HepG2 (cell line): ENCODE data around the gene ACSM6. TPM values are rescaled to one million over a fixed set of nuclear protein-coding genes. Genes with fewer than 3 reads are reported as not detected.

Experiments
- ATAC-seq: fragments of 200-7000 bp; cut with Tn5 transposase; 3 replicates; pipeline ENCODE4 v1.9.1; 2020; ENCODE audit warnings: mild to moderate bottlenecking, moderate library complexity
- BruUV-seq: library from RNA; stranded (reverse); fragments of 400-500 nt; replicated peaks from 2 replicates; lab custom pipeline; 2021; lab: Mats Ljungman, UMichigan
- CTCF ChIA-PET: fragments of 300-600 bp; formaldehyde crosslinking; extraction: SDS; loops from one replicate; lab custom pipeline; 2021; ENCODE audit warnings: low total read pairs, inconsistent platforms, low intra/inter-chr PET ratio; lab: Yijun Ruan, JAX
- POLR2A ChIA-PET: fragments of 350-600 bp; sonication (Branson Sonifier 250); formaldehyde crosslinking; loops from one replicate; lab custom pipeline; 2020; ENCODE audit warnings: antibody characterized with exemption, inconsistent platforms; lab: Yijun Ruan, JAX
- DNase-seq: peaks from one replicate; pipeline ENCODE4 v3.0.0-alpha.2; 2015; ENCODE audit warnings: low spot score
- FAIRE-seq: peaks from 3 replicates; lab custom pipeline; 2011; peaks lifted over from hg19 to GRCh38; lab: Jason Lieb, UNC
- H2AFZ ChIP-seq: one replicate; pipeline ENCODE4 v1.6.1; 2011; ENCODE audit warnings: low read length, inconsistent platforms
- H3K27ac ChIP-seq: fragments of 300-600 bp; 3 replicates; pipeline ENCODE4 v1.8.0; 2011; ENCODE audit warnings: mixed run types, mild to moderate bottlenecking, mixed read lengths, low read length, inconsistent platforms; ENCODE audit not compliant: insufficient read depth; ENCODE audit errors: extremely low read length
- H3K27me3 ChIP-seq, 2 experiments: fragments of 200-600 bp in 1 of 2; 2 replicates in 1 of 2; 3 replicates in 1 of 2; pipeline versions ENCODE4 v1.6.0 to v1.8.0; 2011; ENCODE audit warnings: low read length in 2 of 2, mild to moderate bottlenecking in 2 of 2, moderate library complexity in 2 of 2, inconsistent platforms in 1 of 2; ENCODE audit not compliant: insufficient read depth in 2 of 2, control insufficient read depth in 1 of 2
- H3K36me3 ChIP-seq, 2 experiments: fragments of 200-600 bp in 1 of 2; replicated peaks in 1 of 2; 2 replicates in 1 of 2; 3 replicates in 1 of 2; pipeline versions ENCODE4 v1.5.1 to v1.8.0; 2011; ENCODE audit warnings: low read length in 2 of 2, inconsistent platforms in 1 of 2; ENCODE audit not compliant: insufficient read depth in 2 of 2, control insufficient read depth in 1 of 2
- H3K4me1 ChIP-seq: 2 replicates; pipeline ENCODE4 v1.5.1; 2012; ENCODE audit warnings: low read length, inconsistent platforms; ENCODE audit not compliant: insufficient read depth
- H3K4me2 ChIP-seq: 2 replicates; pipeline ENCODE4 v1.6.0; 2011; ENCODE audit warnings: low read depth, low read length, inconsistent platforms
- H3K4me3 ChIP-seq, 3 experiments: fragments of 200-600 bp in 1 of 3; sonication (generic), shearing (Covaris generic) in 1 of 3; replicated peaks in 1 of 3; 2 replicates each; pipeline ENCODE4 v1.5.1; 2011 to 2016; ENCODE audit warnings: low read length in 3 of 3, inconsistent platforms in 2 of 3, low read depth in 2 of 3, mild to moderate bottlenecking in 2 of 3, control low read depth in 1 of 3, mixed read lengths in 1 of 3; ENCODE audit not compliant: insufficient read depth in 1 of 3
- H3K79me2 ChIP-seq: one replicate; pipeline ENCODE4 v1.6.1; 2011; ENCODE audit warnings: low read length, inconsistent platforms; ENCODE audit not compliant: insufficient read depth
- H3K9ac ChIP-seq: 2 replicates; pipeline ENCODE4 v1.6.0; 2011; ENCODE audit warnings: mild to moderate bottlenecking, low read depth, low read length, inconsistent platforms; ENCODE audit not compliant: insufficient read depth
- H3K9me3 ChIP-seq: 2 replicates; pipeline ENCODE4 v1.5.1; 2012; ENCODE audit warnings: mild to moderate bottlenecking, low read length
- H4K20me1 ChIP-seq: 2 replicates; pipeline ENCODE4 v1.6.0; 2011; ENCODE audit warnings: inconsistent platforms, mild to moderate bottlenecking, low read length, moderate library complexity; ENCODE audit not compliant: insufficient read depth
- CBX5 ChIP-seq: sonication (generic); formaldehyde crosslinking; IDR thresholded peaks from 2 replicates; pipeline ENCODE4 v1.4.0; 2020; ENCODE audit warnings: missing genetic modification reagents, borderline replicate concordance
- EHMT2 ChIP-seq: fragments of 200-600 bp; sonication (generic); IDR thresholded peaks from 2 replicates; pipeline ENCODE4 v1.7.0; 2017; ENCODE audit warnings: antibody characterized with exemption, low read depth, low read length, borderline replicate concordance
- MAFG ChIP-seq: sonication (generic); formaldehyde crosslinking; IDR thresholded peaks from 2 replicates; pipeline ENCODE4 v1.5.1; 2020; ENCODE audit warnings: mild to moderate bottlenecking, missing genetic modification reagents
- NAIF1 ChIP-seq: sonication (generic); formaldehyde crosslinking; IDR thresholded peaks from 2 replicates; pipeline ENCODE4 v1.5.0; 2020; ENCODE audit warnings: mild to moderate bottlenecking, missing genetic modification reagents, borderline replicate concordance
- RBM22 ChIP-seq: fragments of 200-400 bp; formaldehyde crosslinking; optimal IDR thresholded peaks from 2 replicates; pipeline ENCODE3; 2017; ENCODE audit warnings: mild to moderate bottlenecking, low read length, moderate library complexity
- REXO4 ChIP-seq: sonication (generic); formaldehyde crosslinking; IDR thresholded peaks from 2 replicates; pipeline ENCODE4 v1.8.0; 2022; ENCODE audit warnings: missing genetic modification reagents, mild to moderate bottlenecking, borderline replicate concordance
- SMARCE1 ChIP-seq: fragments of 450-650 bp; IDR thresholded peaks from 2 replicates; pipeline ENCODE4 v1.6.1; 2017; ENCODE audit warnings: borderline replicate concordance
- SYNCRIP ChIP-seq: fragments of 200-400 bp; formaldehyde crosslinking; IDR thresholded peaks from 2 replicates; pipeline ENCODE4 v1.6.1; 2018; ENCODE audit warnings: mild to moderate bottlenecking, low read depth, low read length; ENCODE audit not compliant: insufficient read depth
- ZBTB25 ChIP-seq: IDR thresholded peaks from 2 replicates; pipeline ENCODE4 v1.6.1; 2018; ENCODE audit warnings: missing genetic modification reagents
- ZFP82 ChIP-seq: sonication (generic); formaldehyde crosslinking; IDR thresholded peaks from 2 replicates; pipeline ENCODE4 v1.5.1; 2020; ENCODE audit warnings: mild to moderate bottlenecking, missing genetic modification reagents, borderline replicate concordance
- ZNF468 ChIP-seq: sonication (generic); formaldehyde crosslinking; IDR thresholded peaks from 2 replicates; pipeline ENCODE4 v1.8.0; 2022; ENCODE audit warnings: mild to moderate bottlenecking, moderate library complexity, missing genetic modification reagents
- ZNF720 ChIP-seq: sonication (generic); formaldehyde crosslinking; IDR thresholded peaks from 2 replicates; pipeline ENCODE4 v1.4.0; 2020; ENCODE audit warnings: missing genetic modification reagents
- ZNF83 ChIP-seq: sonication (generic); formaldehyde crosslinking; IDR thresholded peaks from 2 replicates; pipeline ENCODE4 v1.4.0; 2020; ENCODE audit warnings: missing genetic modification reagents, mild to moderate bottlenecking, borderline replicate concordance
- ZNF850 ChIP-seq: sonication (generic); formaldehyde crosslinking; conservative IDR thresholded peaks from 2 replicates; pipeline ENCODE4 v1.9.0; 2021; ENCODE audit warnings: mild to moderate bottlenecking, missing genetic modification reagents
- whole genome bisulfite sequencing: methylation state at CpG from one replicate; pipeline ENCODE4 v1.1.6; 2017; ENCODE audit warnings: low lambda C conversion rate; 5-methylcytosine and 5-hydroxymethylcytosine counted together
- in situ Hi-C: cut with HindIII; loops from 2 replicates; pipeline ENCODE4 v1.10.0; 2017; ENCODE audit warnings: low pct_unique_long_range_greater_than_20kb; ENCODE audit not compliant: extremely low pct_ligation_motif_present
- intact Hi-C: fragments of 100-400 bp; cut with micrococcal nuclease; formaldehyde crosslinking; loops from one replicate; pipeline ENCODE4 v1.10.0; 2022; ENCODE audit not compliant: unreplicated experiment
- polyA plus RNA-seq, 8 experiments: library from polyadenylated mRNA; depleted of rRNA in 3 of 8; stranded (reverse) in 7 of 8; unstranded in 1 of 8; fragments of >200 nt; fragmentation: Illumina TruSeq in 4 of 8; extraction: Trizol in 4 of 8; gene quantifications; 2 replicates each; pipeline versions ENCODE4 v1.2.1 to v1.2.3, GENCODE V29; 2011 to 2016; ENCODE audit warnings: low read depth in 4 of 8, missing spikeins in 1 of 8, mixed read lengths in 1 of 8; ENCODE audit not compliant: insufficient read depth in 1 of 8
- total RNA-seq, 5 experiments: library from RNA; depleted of rRNA; stranded (reverse); fragments of >200 nt; fragmentation: Illumina TruSeq; extraction: Trizol; gene quantifications; 2 replicates each; pipeline ENCODE4 v1.2.3, GENCODE V29; 2016; ENCODE audit warnings: low read depth in 1 of 5

Gene ACSM6
- total and polyA plus RNA-seq, 2 of the 13 experiments (the other 11 are each of a cell fraction or from before 2014, with no cell fraction given), result not detected

- ChIA-PET POLR2A (no interaction called here), CTCF (no interaction called here)
- Histone ChIP-seq H2AFZ (no peak overlapping the region), H4K20me1 (no peaks in the 10 kb centered on the region), H3K27ac (no peak overlapping the region), H3K79me2 (no peaks in the 10 kb centered on the region), H3K27me3 (no peaks in the 10 kb centered on the region), H3K4me2 (no peak overlapping the region), H3K9ac (no peak overlapping the region), H3K4me1 (no peaks in the 10 kb centered on the region), H3K36me3 (peaks cover 24 to 46% of the 10 kb centered on the region in 2 experiments; a peak in 4 of 5 replicates), H3K4me3 (no peak overlapping the region), H3K9me3 (no peaks in the 10 kb centered on the region)
- FAIRE-seq (no peak), ATAC-seq (no peak), DNase-seq (no peak)
- in situ Hi-C loops, result loop anchor here (25.0 kb wide), 1 partner anchor 598 kb away; no protein-coding TSS in a partner anchor
- TF ChIP-seq MAFG (CRISPR knock-in tag) (no peak), ZNF720 (CRISPR knock-in tag) (no peak), ZFP82 (CRISPR knock-in tag) (no peak), ZNF468 (CRISPR knock-in tag) (no peak), SYNCRIP (no peak), EHMT2 (no peak), CBX5 (CRISPR knock-in tag) (no peak), RBM22 (peak; percentile 78)
- intact Hi-C loops, result no loop called here
- 81% methylated on average over 5 of the region's 5 CpGs for WGBS
- no TSS peak for BruUV-seq
Observed at GRCh38 chr10:95234951-95235350, 40.9 kb downstream of the ACSM6 start.

- no peak overlapping the region for H3K9ac ChIP-seq
- no peaks in the 10 kb centered on the region for H3K79me2 ChIP-seq
- no peak overlapping the region for H3K27ac ChIP-seq
- DNase-seq, result no peak
- H2AFZ ChIP-seq, result no peak overlapping the region
- H3K4me3 ChIP-seq, result no peak overlapping the region
- H3K36me3 ChIP-seq, result peaks cover 27 to 53% of the 10 kb centered on the region in 2 experiments; a peak in 4 of 5 replicates
- intact Hi-C loops, result no loop called here
- FAIRE-seq, result no peak
- ChIA-PET POLR2A (no interaction called here), CTCF (no interaction called here)
- H3K27me3 ChIP-seq, result no peaks in the 10 kb centered on the region
- H3K4me1 ChIP-seq, result no peaks in the 10 kb centered on the region
- BruUV-seq, result no TSS peak
- no peak for ATAC-seq
- in situ Hi-C loops, result loop anchor here (25.0 kb wide), 1 partner anchor 598 kb away; no protein-coding TSS in a partner anchor
- H4K20me1 ChIP-seq, result no peaks in the 10 kb centered on the region
- H3K4me2 ChIP-seq, result no peak overlapping the region
- WGBS, result 96% methylated on average over 3 of the region's 3 CpGs
- H3K9me3 ChIP-seq, result no peaks in the 10 kb centered on the region
- TF ChIP-seq ZNF83 (CRISPR knock-in tag) (no peak), REXO4 (CRISPR knock-in tag) (no peak), ZBTB25 (CRISPR knock-in tag) (no peak), SMARCE1 (no peak), ZNF850 (CRISPR knock-in tag) (no peak), NAIF1 (CRISPR knock-in tag) (no peak)
Observed at GRCh38 chr10:95235676-95236067, 41.6 kb downstream of the ACSM6 start.
